Choroid plexus epithelial cell (primary cell): ENCODE data around the gene TCEA2.

Experiments
- DNase-seq: peaks from one replicate; pipeline ENCODE4 v3.0.0-alpha.2; 2010; ENCODE audit warnings: low read depth
- H3K4me3 ChIP-seq: 2 replicates; pipeline ENCODE4 v1.5.1; 2011; ENCODE audit warnings: low read depth, mild to moderate bottlenecking, control low read depth, low read length, moderate library complexity
- CTCF ChIP-seq: conservative IDR thresholded peaks from 2 replicates; pipeline ENCODE4 v1.5.1; 2011; ENCODE audit warnings: low read depth, mild to moderate bottlenecking, control low read depth, inconsistent platforms, low read length, moderate library complexity

TCEA2 gene

GRCh38 chr20:64024141-64024990 is 38.6 kb upstream of the TCEA2 start:
- no peak for DNase-seq
- no peak for TF ChIP-seq CTCF
- no peak overlapping the region for H3K4me3 ChIP-seq

GRCh38 chr20:64025101-64025825 is 37.7 kb upstream of the TCEA2 start:
- H3K4me3 ChIP-seq = no peak overlapping the region
- no peak for TF ChIP-seq CTCF
- no peak for DNase-seq

- TF ChIP-seq CTCF = no peak
- DNase-seq = no peak
- no peak overlapping the region for H3K4me3 ChIP-seq
Measured at GRCh38 chr20:64025826-64026412, 37.1 kb upstream of the TCEA2 start.

GRCh38 chr20:64027981-64028685 is 34.9 kb upstream of the TCEA2 start:
- DNase-seq = no peak
- TF ChIP-seq CTCF = no peak
- H3K4me3 ChIP-seq = no peak overlapping the region

- DNase-seq = no peak
- no peak for TF ChIP-seq CTCF
- no peak overlapping the region for H3K4me3 ChIP-seq
Measured at GRCh38 chr20:64029293-64030117, 33.5 kb upstream of the TCEA2 start.

GRCh38 chr20:64030371-64031134 is 32.4 kb upstream of the TCEA2 start:
- no peak for TF ChIP-seq CTCF
- H3K4me3 ChIP-seq = no peak overlapping the region
- DNase-seq = no peak
